ENCODE measurements around the gene ITGAL.

Gene ITGAL

DNA sequence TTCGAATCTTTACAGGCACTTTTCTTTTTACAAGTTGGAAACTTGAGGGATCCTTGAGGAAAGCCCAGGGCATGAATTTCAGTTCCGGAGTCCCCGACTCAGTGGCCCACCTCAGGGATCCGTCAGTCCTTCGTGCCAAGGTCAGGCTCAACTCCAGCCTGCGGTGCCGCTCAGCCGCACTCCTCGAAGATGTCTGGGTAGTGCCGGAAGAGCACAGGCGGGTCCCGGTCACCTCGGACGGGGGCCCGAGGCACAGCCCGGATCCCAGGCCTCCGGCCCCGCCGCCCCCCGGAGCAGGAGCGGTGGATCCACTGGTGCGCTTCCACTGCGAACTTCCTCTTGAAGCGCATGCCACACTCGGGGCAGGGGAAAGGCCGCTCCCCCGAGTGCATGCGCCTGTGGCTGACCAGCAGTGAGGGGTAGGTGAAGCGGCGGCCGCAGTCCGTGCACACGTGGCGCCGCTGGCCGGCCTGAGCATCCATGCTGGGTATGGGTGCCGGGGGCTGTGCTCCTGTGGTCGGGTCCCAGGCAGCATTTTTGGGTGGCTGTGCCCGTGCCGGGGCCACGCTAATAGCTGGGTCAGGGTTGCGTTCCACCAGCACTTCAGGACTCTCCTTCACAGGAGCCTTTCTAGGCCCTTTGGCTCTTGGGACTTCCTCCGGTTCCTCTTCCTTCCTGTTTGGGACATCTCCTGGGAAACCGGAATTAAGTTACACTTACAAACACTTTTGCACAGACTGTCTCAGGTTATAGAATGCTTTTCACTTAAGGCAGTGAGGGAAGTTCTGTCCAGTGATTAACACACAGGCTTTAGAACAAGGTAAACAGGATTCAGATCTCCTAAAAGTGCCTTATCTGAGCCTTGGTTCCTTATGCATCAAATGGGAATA is 97.4 kb downstream of the ITGAL start:
- no peak for DNase-seq

DNA sequence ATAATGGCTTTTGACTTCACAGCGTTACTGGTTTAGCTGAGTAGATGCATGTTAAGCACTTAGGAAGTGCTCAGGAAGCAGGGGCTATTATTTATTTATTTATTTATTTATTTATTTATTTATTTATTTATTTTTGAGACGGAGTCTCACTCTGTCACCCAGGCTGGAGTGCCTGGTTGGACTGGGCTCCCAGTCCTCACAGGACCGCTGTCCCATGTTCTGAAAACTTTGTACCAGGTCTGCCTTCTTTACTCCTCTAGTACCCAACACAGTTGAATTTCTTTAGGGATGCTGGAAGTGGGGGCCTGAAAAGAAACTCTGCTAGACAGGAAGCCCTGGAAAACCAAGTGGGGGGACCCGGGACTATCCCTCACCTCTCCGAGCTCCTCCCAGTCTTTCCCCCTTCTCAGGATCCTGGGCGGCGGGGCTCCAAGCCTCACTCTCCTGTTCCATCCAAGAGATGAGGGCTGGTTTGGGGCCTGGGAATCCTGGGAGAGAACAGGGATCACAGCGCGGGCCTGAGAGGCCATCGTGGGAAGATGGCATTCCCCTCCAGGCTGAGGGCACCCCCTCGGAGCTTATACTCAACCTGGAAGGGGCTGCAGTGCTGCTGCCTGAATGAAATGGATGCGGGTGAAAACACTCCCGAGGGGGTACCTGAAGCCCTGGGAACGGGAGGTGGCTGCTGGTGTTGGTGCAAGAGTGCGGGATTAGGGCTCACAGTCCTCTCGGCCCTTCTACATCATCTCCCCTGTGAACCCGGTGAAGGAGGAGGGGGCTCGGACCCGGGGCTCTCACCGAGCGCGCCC is 98.3 kb downstream of the ITGAL start:
- DNase-seq = no peak

DNA sequence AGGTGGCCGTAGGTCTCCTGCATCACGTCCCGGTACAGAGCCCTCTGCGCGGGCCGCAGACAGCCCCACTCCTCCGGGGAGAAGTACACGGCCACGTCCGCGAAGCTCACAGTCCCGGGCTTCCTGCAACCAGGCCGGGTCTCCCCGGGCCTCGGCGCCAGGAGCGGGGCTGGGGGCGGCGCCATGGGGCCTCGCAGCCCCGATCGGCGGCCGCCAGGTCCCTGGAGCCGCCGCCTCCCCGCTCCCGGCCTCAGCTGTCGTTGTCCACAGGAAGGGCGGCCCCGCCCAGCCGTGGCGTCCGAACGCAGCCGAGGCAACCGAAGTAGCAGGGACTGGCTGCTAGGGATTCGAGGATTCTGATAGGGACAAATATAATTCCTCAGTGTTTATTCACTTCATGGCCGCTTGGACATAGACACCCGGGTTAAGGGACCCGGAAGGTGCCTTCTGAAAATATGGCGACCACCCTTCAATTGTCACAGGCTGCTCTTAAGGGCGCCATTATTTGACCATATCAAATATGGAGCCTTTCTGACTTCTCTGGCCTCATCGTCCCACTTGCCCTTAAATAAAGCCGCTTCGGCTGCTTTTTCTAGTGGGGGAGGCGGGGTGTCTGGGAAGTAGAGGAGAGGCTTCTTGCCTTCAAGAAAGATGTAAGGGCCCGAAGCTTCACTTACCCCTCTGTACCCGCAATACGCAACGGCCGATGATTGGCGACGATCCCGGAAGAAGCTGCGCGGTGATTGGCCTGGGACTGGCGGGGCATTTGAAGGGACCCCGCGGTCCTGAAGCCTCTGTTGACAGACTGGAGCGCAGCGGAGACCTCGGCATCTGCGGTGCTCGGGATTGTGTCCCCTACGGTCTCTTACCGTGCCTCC is 99.1 kb downstream of the ITGAL start, which contains the start of gene ZNF688:
Gene ZNF688 (minus strand): TSS at position 270 of the 878 bp plus-strand sequence. CDS start 85 bp downstream, at position 185.
- DNase-seq = peak; percentile 93 to 95

All from activated CD4-positive, alpha-beta T cell treated with anti-CD3 and anti-CD28 coated beads, Interleukin-2, amount 50 U/mL, for 4 hours (primary cell).